IMR-90 (cell line): ENCODE data around the gene SEC61A1. TPM values are rescaled to one million over a fixed set of nuclear protein-coding genes. Genes with fewer than 3 reads are reported as not detected.

Source experiments
- ATAC-seq: fragments of 200-7000 bp; cut with Tn5 transposase; 2 replicates; pipeline ENCODE4 v1.9.1; 2020; ENCODE audit warnings: low read depth, mild to moderate bottlenecking, moderate library complexity
- BruUV-seq: library from RNA; stranded (reverse); fragments of 400-500 nt; replicated peaks from 2 replicates; lab custom pipeline; 2021; lab: Mats Ljungman, UMichigan
- CTCF ChIA-PET: fragments of 300-600 bp; formaldehyde crosslinking; extraction: SDS; loops from one replicate; lab custom pipeline; 2021; ENCODE audit warnings: antibody characterized with exemption; lab: Yijun Ruan, JAX
- POLR2A ChIA-PET: fragments of 300-600 bp; sonication (Branson Sonifier 250); formaldehyde crosslinking; loops from one replicate; lab custom pipeline; 2022; ENCODE audit warnings: antibody characterized with exemption; ENCODE audit not compliant: unreplicated experiment; lab: Charles Lee
- DNase-seq: peaks from one replicate; pipeline ENCODE4 v3.0.0; 2013
- H2AFZ ChIP-seq: replicated peaks from 2 replicates; pipeline ENCODE3; 2013; ENCODE audit warnings: low read length, mild to moderate bottlenecking; ENCODE audit not compliant: poor library complexity
- H2AK5ac ChIP-seq: 2 replicates; pipeline ENCODE4 v1.6.1; 2013; ENCODE audit warnings: low read depth, low read length, inconsistent platforms
- H2AK9ac ChIP-seq: replicated peaks from 2 replicates; pipeline ENCODE3; 2013; ENCODE audit warnings: mild to moderate bottlenecking, low read depth, low read length, moderate library complexity; ENCODE audit not compliant: poor library complexity
- H2BK120ac ChIP-seq: 2 replicates; pipeline ENCODE4 v1.6.1; 2013; ENCODE audit warnings: low read depth, low read length, inconsistent platforms
- H2BK15ac ChIP-seq: 3 replicates; pipeline ENCODE4 v1.6.1; 2013; ENCODE audit warnings: low read depth, low read length, inconsistent platforms
- H2BK20ac ChIP-seq: 2 replicates; pipeline ENCODE4 v1.6.1; 2013; ENCODE audit warnings: low read depth, mild to moderate bottlenecking, inconsistent platforms, low read length, moderate library complexity
- H2BK5ac ChIP-seq: 2 replicates; pipeline ENCODE4 v1.6.1; 2013; ENCODE audit warnings: mild to moderate bottlenecking, low read depth, low read length, inconsistent platforms; ENCODE audit not compliant: poor library complexity, severe bottlenecking
- H3K14ac ChIP-seq: replicated peaks from 2 replicates; pipeline ENCODE4 v1.6.1; 2013; ENCODE audit warnings: low read depth, low read length, inconsistent platforms
- H3K18ac ChIP-seq: 2 replicates; pipeline ENCODE4 v1.6.1; 2013; ENCODE audit warnings: low read depth, low read length, control low read depth
- H3K23ac ChIP-seq: 2 replicates; pipeline ENCODE4 v1.6.1; 2013; ENCODE audit warnings: low read depth, low read length, inconsistent platforms
- H3K27ac ChIP-seq: 2 replicates; pipeline ENCODE4 v1.5.1; 2013; ENCODE audit warnings: mild to moderate bottlenecking, control low read depth, low read length; ENCODE audit not compliant: insufficient read depth
- H3K27me3 ChIP-seq: 2 replicates; pipeline ENCODE4 v1.6.1; 2013; ENCODE audit warnings: low read length; ENCODE audit not compliant: control insufficient read depth, insufficient read depth
- H3K36me3 ChIP-seq: 2 replicates; pipeline ENCODE4 v1.6.1; 2013; ENCODE audit warnings: low read length, mixed read lengths; ENCODE audit not compliant: control insufficient read depth, insufficient read depth
- H3K4ac ChIP-seq: 2 replicates; pipeline ENCODE4 v1.6.1; 2013; ENCODE audit warnings: low read depth, low read length, inconsistent platforms
- H3K4me1 ChIP-seq: 2 replicates; pipeline ENCODE4 v1.6.1; 2013; ENCODE audit warnings: low read length, mixed read lengths; ENCODE audit not compliant: control insufficient read depth, insufficient read depth
- H3K4me2 ChIP-seq: 2 replicates; pipeline ENCODE4 v1.6.1; 2013; ENCODE audit warnings: low read depth, mild to moderate bottlenecking, control low read depth, low read length, moderate library complexity
- H3K4me3 ChIP-seq: 2 replicates; pipeline ENCODE4 v1.5.1; 2013; ENCODE audit warnings: low read depth, mild to moderate bottlenecking, control low read depth, low read length, moderate library complexity; ENCODE audit not compliant: insufficient read depth
- H3K56ac ChIP-seq: 2 replicates; pipeline ENCODE4 v1.6.1; 2013; ENCODE audit warnings: low read length, inconsistent platforms; ENCODE audit not compliant: insufficient read depth; ENCODE audit errors: extremely low read depth
- H3K79me1 ChIP-seq, 2 experiments: 2 replicates each; pipeline ENCODE4 v1.6.1; 2013; ENCODE audit warnings: low read length in 2 of 2, inconsistent platforms in 1 of 2, low read depth in 1 of 2
- H3K9ac ChIP-seq: 2 replicates; pipeline ENCODE4 v1.6.1; 2013; ENCODE audit warnings: low read depth, low read length, control low read depth
- H3K9me1 ChIP-seq: 2 replicates; pipeline ENCODE4 v1.6.1; 2013; ENCODE audit warnings: low read length, inconsistent platforms; ENCODE audit not compliant: insufficient read depth
- H3K9me3 ChIP-seq: 2 replicates; pipeline ENCODE4 v1.6.1; 2013; ENCODE audit warnings: low read length; ENCODE audit not compliant: control insufficient read depth, insufficient read depth
- H4K20me1 ChIP-seq: 2 replicates; pipeline ENCODE4 v1.6.1; 2013; ENCODE audit warnings: low read length, inconsistent platforms; ENCODE audit not compliant: insufficient read depth
- H4K5ac ChIP-seq: 2 replicates; pipeline ENCODE4 v1.6.1; 2013; ENCODE audit warnings: mild to moderate bottlenecking, low read depth, low read length, control low read depth
- H4K8ac ChIP-seq, 2 experiments: 2 replicates each; pipeline ENCODE4 v1.6.1; 2013; ENCODE audit warnings: low read depth in 2 of 2, low read length in 2 of 2, control low read depth in 1 of 2, inconsistent platforms in 1 of 2
- H4K91ac ChIP-seq: 2 replicates; pipeline ENCODE4 v1.6.1; 2013; ENCODE audit warnings: low read depth, low read length, inconsistent platforms; ENCODE audit not compliant: insufficient read depth
- BHLHE40 ChIP-seq: fragments of 150-350 bp; IDR thresholded peaks from 2 replicates; pipeline ENCODE4 v1.6.1; 2016; ENCODE audit warnings: mild to moderate bottlenecking, low read depth, low read length
- CEBPB ChIP-seq: IDR thresholded peaks from 2 replicates; pipeline ENCODE4 v1.6.1; 2012; ENCODE audit warnings: low read depth, low read length, improper control_type of control experiment
- CHD1 ChIP-seq: IDR thresholded peaks from 2 replicates; pipeline ENCODE4 v1.6.1; 2012; ENCODE audit warnings: low read depth, low read length, improper control_type of control experiment
- CTCF ChIP-seq: conservative IDR thresholded peaks from 2 replicates; pipeline ENCODE4 v1.5.1; 2012; ENCODE audit warnings: mild to moderate bottlenecking, low read depth, low read length, improper control_type of control experiment
- ELK1 ChIP-seq: fragments of 150-350 bp; IDR thresholded peaks from 2 replicates; pipeline ENCODE4 v1.6.1; 2016; ENCODE audit warnings: low read depth, mild to moderate bottlenecking, low read length, moderate library complexity, borderline replicate concordance
- FOS ChIP-seq: fragments of 150-350 bp; IDR thresholded peaks from 2 replicates; pipeline ENCODE4 v1.6.1; 2016; ENCODE audit warnings: low read depth, low read length
- MAFK ChIP-seq: IDR thresholded peaks from 2 replicates; pipeline ENCODE4 v1.6.1; 2012; ENCODE audit warnings: low read depth, low read length, improper control_type of control experiment
- MAZ ChIP-seq: IDR thresholded peaks from 2 replicates; pipeline ENCODE4 v1.6.1; 2012; ENCODE audit warnings: low read depth, mild to moderate bottlenecking, low read length, improper control_type of control experiment, moderate library complexity, borderline replicate concordance
- MXI1 ChIP-seq: IDR thresholded peaks from 2 replicates; pipeline ENCODE4 v1.6.1; 2012; ENCODE audit warnings: low read depth, mild to moderate bottlenecking, low read length, moderate library complexity, borderline replicate concordance
- NFE2L2 ChIP-seq: fragments of 150-350 bp; IDR thresholded peaks from 2 replicates; pipeline ENCODE4 v1.6.1; 2016; ENCODE audit warnings: low read depth, mild to moderate bottlenecking, low read length
- POLR2A ChIP-seq: IDR thresholded peaks from 2 replicates; pipeline ENCODE4 v1.6.1; 2012; ENCODE audit warnings: mild to moderate bottlenecking, low read depth, low read length
- RAD21 ChIP-seq: IDR thresholded peaks from 2 replicates; pipeline ENCODE4 v1.6.1; 2012; ENCODE audit warnings: low read length, improper control_type of control experiment
- RCOR1 ChIP-seq: IDR thresholded peaks from 2 replicates; pipeline ENCODE4 v1.6.1; 2012; ENCODE audit warnings: mild to moderate bottlenecking, low read length, improper control_type of control experiment; ENCODE audit not compliant: insufficient replicate concordance
- RFX5 ChIP-seq: IDR thresholded peaks from 2 replicates; pipeline ENCODE4 v1.8.0; 2012; ENCODE audit warnings: low read depth, mild to moderate bottlenecking, low read length, moderate library complexity
- SMC3 ChIP-seq: fragments of 150-350 bp; IDR thresholded peaks from 2 replicates; pipeline ENCODE4 v1.6.1; 2016; ENCODE audit warnings: low read depth, mild to moderate bottlenecking, antibody characterized with exemption, low read length, moderate library complexity
- USF2 ChIP-seq: fragments of 150-350 bp; IDR thresholded peaks from 2 replicates; pipeline ENCODE4 v1.6.1; 2017; ENCODE audit warnings: mild to moderate bottlenecking, antibody characterized with exemption, low read length, low read depth
- WGBS, 2 experiments: methylation state at CpG; one replicate each; pipeline versions ENCODE4 v1.1.5 to v1.1.7; 2013; ENCODE audit warnings: missing lambda C conversion rate in 2 of 2; ENCODE audit not compliant: insufficient read length in 1 of 2; ENCODE audit errors: extremely low coverage in 2 of 2; 5-methylcytosine and 5-hydroxymethylcytosine counted together
- dilution Hi-C: fragments of 300-500 bp; cut with HindIII; formaldehyde crosslinking; loops from one replicate; pipeline ENCODE4 v1.14.3; 2018; ENCODE audit warnings: low sequenced_read_pairs; ENCODE audit not compliant: unreplicated experiment
- in situ Hi-C: fragments of 300-500 bp; cut with MboI; formaldehyde crosslinking; loops from 3 replicates; pipeline ENCODE4 v1.14.3; 2019; ENCODE audit warnings: low sequenced_read_pairs, inconsistent platforms, mixed read lengths
- intact Hi-C: fragments of 100-400 bp; cut with micrococcal nuclease; formaldehyde crosslinking; loops from 2 replicates; pipeline ENCODE4 v1.10.0; 2022
- polyA plus RNA-seq, 3 experiments: library from polyadenylated mRNA; depleted of rRNA; stranded (reverse); fragments of >200 nt; gene quantifications; 2 replicates each; pipeline ENCODE4 v1.2.3, GENCODE V29; 2012; ENCODE audit warnings: low replicate concordance in 1 of 3
- total RNA-seq: library from RNA; depleted of rRNA; stranded (reverse); fragments of >200 nt; gene quantifications from 2 replicates; pipeline ENCODE4 v1.2.3, GENCODE V29; 2012

Gene SEC61A1
- total and polyA plus RNA-seq, 2 of the 4 experiments (the other 2 are of a cell fraction) = 377 to 478 TPM

- Histone ChIP-seq H3K9me1 (peaks cover 28% of the 10 kb centered on the region), H2BK120ac (no peak overlapping the region), H4K91ac (no peak overlapping the region), H2BK20ac (peak overlapping the region; percentile 12; the same call in 1 of the 2 replicates), H3K27ac (no peak overlapping the region), H4K8ac (no peak overlapping the region; a peak in 1 of 4 replicates), H2AFZ (no peak overlapping the region), H3K23ac (peak overlapping the region; percentile 16; the same call in 1 of the 2 replicates), H3K4me2 (no peak overlapping the region), H2AK5ac (0 out of 2 replicates have a peak overlapping the region, but pooled peaks have one; percentile 20), H4K20me1 (peaks cover 37% of the 10 kb centered on the region), H2BK15ac (no peak overlapping the region), H2AK9ac (no peak overlapping the region), H3K56ac (no peak overlapping the region), H3K36me3 (peaks cover 6% of the 10 kb centered on the region; the same call in 1 of the 2 replicates), H3K27me3 (no peaks in the 10 kb centered on the region), H3K14ac (no peak overlapping the region), H3K4me1 (peaks cover 30% of the 10 kb centered on the region), H3K9ac (no peak overlapping the region), H4K5ac (no peak overlapping the region), H3K18ac (no peak overlapping the region), H3K4ac (no peak overlapping the region), H3K9me3 (no peaks in the 10 kb centered on the region), H2BK5ac (no peak overlapping the region), H3K79me1 (peaks cover 6 to 43% of the 10 kb centered on the region in 2 experiments; a peak in 2 of 4 replicates), H3K4me3 (no peak overlapping the region)
- no peak for ATAC-seq
- POLR2A ChIA-PET = no interaction called here
- BruUV-seq = no TSS peak
- in situ Hi-C loops = loop anchor here (10.0 kb wide), 1 partner anchor 46 kb away; the partner anchor contains the start of gene RUVBL1
- TF ChIP-seq BHLHE40 (no peak), POLR2A (no peak), CEBPB (no peak), ELK1 (no peak), RFX5 (no peak), CTCF (no peak), MAFK (no peak), MAZ (no peak), CHD1 (no peak), NFE2L2 (no peak), USF2 (no peak), FOS (no peak), RAD21 (no peak), MXI1 (no peak), SMC3 (no peak), RCOR1 (no peak)
- dilution Hi-C loops = no loop called here
- no peak for DNase-seq
- intact Hi-C loops = loop anchor here (5.0 to 10.0 kb wide), 3 partner anchors 56 to 504 kb away; no protein-coding TSS in a partner anchor
- CTCF ChIA-PET = interaction anchor here (0.9 kb wide), 1 partner anchor 55 kb away, joined by 3 read pairs; no protein-coding TSS in a partner anchor
- WGBS, 2 experiments = 94% methylated on average over 3 of the region's 5 CpGs; no CpG with 5 or more reads in 1 of the 2 experiments
Measured at GRCh38 chr3:128078322-128078721, 26.1 kb downstream of the SEC61A1 start.
